GM12872 (cell line): Measurements from ENCODE around the gene FSTL1.

Experiments
- CTCF ChIP-seq: IDR thresholded peaks from 3 replicates; pipeline ENCODE4 v1.5.1; 2011; ENCODE audit warnings: low read depth, mild to moderate bottlenecking, low read length, moderate library complexity; ENCODE audit not compliant: insufficient read depth

FSTL1 gene

DNA sequence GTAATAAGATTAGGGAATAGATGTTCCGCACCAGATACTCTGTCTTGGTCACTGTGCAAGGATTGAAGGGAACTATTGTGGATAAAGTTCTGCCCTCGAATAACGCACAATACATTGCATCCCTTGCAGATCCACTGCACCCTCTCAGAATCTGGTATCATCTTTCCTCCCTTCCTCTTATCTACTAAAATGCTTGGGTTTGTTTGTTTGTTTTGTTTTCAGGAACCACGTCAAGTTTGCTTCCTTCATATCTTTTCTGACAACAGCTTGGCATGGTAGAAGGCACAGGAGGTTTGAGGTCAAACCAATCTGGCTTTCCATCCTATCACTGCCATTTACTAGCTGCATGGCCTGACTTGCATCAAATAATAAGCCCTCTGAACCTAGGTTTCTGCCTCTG, 2.0 kb upstream of the FSTL1 start:
- no peak for TF ChIP-seq CTCF

- no peak for TF ChIP-seq CTCF
Measured at GRCh38 chr3:120451806-120452205, 1.0 kb upstream of the FSTL1 start.

DNA sequence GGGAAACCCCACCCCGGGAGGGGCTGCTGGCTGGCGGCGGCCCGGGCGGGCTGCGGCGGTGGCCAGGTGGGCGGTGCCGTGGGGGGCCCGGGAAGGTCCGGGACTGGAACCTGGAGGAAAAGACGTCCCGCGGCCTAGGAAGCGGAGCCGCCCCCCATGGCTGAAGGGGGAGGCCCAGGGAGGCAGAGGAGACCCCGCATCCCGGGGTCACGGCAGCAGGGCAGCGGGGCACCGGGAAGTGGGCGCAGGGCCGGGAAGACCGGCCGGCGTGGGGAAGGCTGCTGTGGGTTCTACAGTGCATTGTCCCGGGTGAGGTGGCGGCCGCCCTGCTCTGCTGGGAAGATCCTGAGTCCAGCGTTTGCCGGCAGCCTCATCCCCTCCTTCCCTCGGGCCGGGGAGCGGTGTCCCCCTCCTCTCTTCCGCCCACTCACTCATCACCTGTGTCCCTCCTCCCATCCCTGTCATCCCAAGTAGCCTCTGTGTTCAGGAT, 525 bp upstream of the FSTL1 start:
- no peak for TF ChIP-seq CTCF

- TF ChIP-seq CTCF: no peak
Measured at GRCh38 chr3:120449701-120450599, 842 bp downstream of the FSTL1 start.

- TF ChIP-seq CTCF: no peak
Measured at GRCh38 chr3:120449251-120449650, 1.5 kb downstream of the FSTL1 start.

DNA sequence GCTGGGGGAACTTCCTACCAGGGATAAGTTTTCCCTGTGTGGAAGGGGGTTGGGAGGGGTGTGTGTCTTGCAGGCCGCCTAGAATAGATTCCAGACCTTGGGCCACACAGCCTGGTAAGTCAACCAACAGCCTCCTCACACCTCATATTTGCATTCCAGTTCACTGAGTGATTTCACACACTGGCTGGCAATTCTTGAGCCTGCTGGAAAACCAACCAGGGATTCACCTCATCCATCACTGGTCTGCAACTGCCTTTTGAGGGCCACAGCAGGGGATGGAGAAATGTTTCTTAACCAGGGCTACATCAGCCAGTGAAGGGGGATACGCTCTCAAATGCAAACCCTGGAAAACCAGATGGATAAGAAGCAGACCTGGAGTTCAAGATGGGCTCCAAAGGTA, 2.0 kb downstream of the FSTL1 start:
- no peak for TF ChIP-seq CTCF

DNA sequence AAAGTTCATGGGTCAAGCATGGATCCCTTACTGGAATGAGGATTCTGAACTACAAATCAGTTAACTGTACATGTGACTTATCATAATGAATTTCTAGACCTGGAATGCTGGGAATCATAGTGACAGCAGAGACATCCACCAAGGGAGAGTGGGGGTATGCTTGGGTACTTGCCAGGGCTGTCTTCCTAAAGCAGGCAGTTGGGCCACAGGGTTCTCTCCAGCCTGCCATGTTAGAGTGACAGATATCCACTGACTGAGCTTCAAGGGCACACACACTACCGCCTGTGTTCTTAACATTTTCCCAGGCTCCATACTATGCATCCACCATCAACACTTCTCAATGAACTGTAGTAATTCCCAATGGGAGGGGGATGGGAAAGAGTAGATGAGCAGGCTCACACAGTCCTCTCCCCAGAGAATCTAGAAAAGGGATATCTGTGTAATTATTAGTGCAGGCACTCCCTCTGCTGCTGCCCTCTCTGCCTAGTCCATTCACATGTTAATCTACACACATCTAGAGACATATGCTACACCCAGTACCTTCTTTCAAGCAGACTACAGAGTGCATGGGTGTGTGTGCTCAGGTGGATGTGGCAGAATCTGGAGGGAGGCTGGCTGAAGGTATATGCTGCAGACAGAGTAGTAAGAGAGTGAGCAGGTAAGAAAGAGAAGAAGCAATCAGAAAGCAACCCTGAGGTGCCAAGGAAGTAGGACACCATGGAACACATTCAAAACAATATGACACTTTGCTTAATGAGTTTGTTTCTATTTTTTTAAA, 3.7 kb downstream of the FSTL1 start:
- TF ChIP-seq CTCF: no peak
